GM23338 (cell line): ENCODE results near the gene LPP. TPM values are rescaled to one million over a fixed set of nuclear protein-coding genes. Genes with fewer than 3 reads are reported as not detected.

Experiments
- ATAC-seq: fragments of 200-7000 bp; cut with Tn5 transposase; 3 replicates; pipeline ENCODE4 v1.9.1; 2020
- DNase-seq: peaks from one replicate; pipeline ENCODE4 v3.0.0-alpha.2; 2015; ENCODE audit warnings: low spot score
- H2AFZ ChIP-seq: fragments of 200-600 bp; sonication (generic); 2 replicates; pipeline ENCODE4 v1.8.0; 2016; ENCODE audit warnings: antibody characterized with exemption, mild to moderate bottlenecking, moderate library complexity
- H3F3A ChIP-seq: fragments of 200-600 bp; sonication (generic); replicated peaks from 2 replicates; pipeline ENCODE4 v1.8.0; 2017; ENCODE audit warnings: antibody characterized with exemption, mixed run types, low read depth
- H3K27ac ChIP-seq: fragments of 200-600 bp; sonication (generic); 2 replicates; pipeline ENCODE4 v1.6.1; 2016; ENCODE audit warnings: low read depth
- H3K27me3 ChIP-seq: fragments of 200-600 bp; sonication (generic); 2 replicates; pipeline ENCODE4 v1.8.0; 2016; ENCODE audit warnings: mild to moderate bottlenecking, mixed run types, moderate library complexity; ENCODE audit not compliant: insufficient read depth
- H3K36me3 ChIP-seq: fragments of 200-600 bp; sonication (generic); 2 replicates; pipeline ENCODE4 v1.8.0; 2016; ENCODE audit warnings: mild to moderate bottlenecking; ENCODE audit not compliant: insufficient read depth
- H3K4me1 ChIP-seq: fragments of 200-600 bp; sonication (generic); 2 replicates; pipeline ENCODE4 v1.8.0; 2016; ENCODE audit warnings: mild to moderate bottlenecking, moderate library complexity; ENCODE audit not compliant: insufficient read depth
- H3K4me2 ChIP-seq: fragments of 200-600 bp; sonication (generic); 2 replicates; pipeline ENCODE4 v1.7.1; 2017; ENCODE audit warnings: mixed run types
- H3K4me3 ChIP-seq: fragments of 200-600 bp; sonication (generic); 2 replicates; pipeline ENCODE4 v1.6.1; 2016; ENCODE audit warnings: mixed run types
- H3K79me2 ChIP-seq: fragments of 200-600 bp; sonication (generic); replicated peaks from 2 replicates; pipeline ENCODE4 v1.8.0; 2017; ENCODE audit warnings: mild to moderate bottlenecking; ENCODE audit not compliant: insufficient read depth
- H3K9me2 ChIP-seq: fragments of 200-600 bp; sonication (generic); 2 replicates; pipeline ENCODE4 v1.8.0; 2017; ENCODE audit not compliant: insufficient read depth
- H4K20me1 ChIP-seq: fragments of 200-600 bp; sonication (generic); replicated peaks from 2 replicates; pipeline ENCODE4 v1.8.0; 2017; ENCODE audit warnings: mild to moderate bottlenecking; ENCODE audit not compliant: insufficient read depth
- H3K27ac Mint-ChIP-seq: 2 replicates; pipeline ENCODE4 v1.8.0; 2020; ENCODE audit warnings: inconsistent platforms, mild to moderate bottlenecking, moderate library complexity, mixed read lengths
- H3K27me3 Mint-ChIP-seq: 3 replicates; pipeline ENCODE4 v1.8.0; 2022; ENCODE audit warnings: low read depth, mild to moderate bottlenecking, moderate library complexity, mixed read lengths, inconsistent platforms; ENCODE audit not compliant: insufficient read depth, poor library complexity
- H3K36me3 Mint-ChIP-seq: 3 replicates; pipeline ENCODE4 v1.8.0; 2021; ENCODE audit warnings: low read depth, mild to moderate bottlenecking, inconsistent platforms, moderate library complexity, mixed read lengths
- H3K4me1 Mint-ChIP-seq: 3 replicates; pipeline ENCODE4 v1.8.0; 2020; ENCODE audit warnings: mild to moderate bottlenecking, inconsistent platforms, mixed read lengths
- H3K4me3 Mint-ChIP-seq: 3 replicates; pipeline ENCODE4 v1.8.0; 2021; ENCODE audit warnings: moderate library complexity, mild to moderate bottlenecking, inconsistent platforms, mixed read lengths
- H3K9me3 Mint-ChIP-seq: 3 replicates; pipeline ENCODE4 v1.8.0; 2020; ENCODE audit warnings: moderate library complexity, mild to moderate bottlenecking, inconsistent platforms, mixed read lengths
- CREB1 ChIP-seq: fragments of 250-450 bp; sonication (Bioruptor Pico); IDR thresholded peaks from 2 replicates; pipeline ENCODE4 v1.5.0; 2020; ENCODE audit warnings: low read depth, mild to moderate bottlenecking, moderate library complexity
- ETS1 ChIP-seq: IDR thresholded peaks from 2 replicates; pipeline ENCODE4 v1.6.1; 2016; ENCODE audit warnings: antibody characterized with exemption
- EZH2 ChIP-seq: fragments of 200-600 bp; sonication (generic); IDR thresholded peaks from one replicate; pipeline ENCODE4 v1.8.0; 2017; ENCODE audit warnings: antibody characterized with exemption, mild to moderate bottlenecking, low read depth; ENCODE audit not compliant: unreplicated experiment
- EZH2phosphoT487 ChIP-seq: fragments of 200-600 bp; sonication (generic); IDR thresholded peaks from one replicate; pipeline ENCODE4 v1.8.1; 2018; ENCODE audit warnings: antibody characterized with exemption; ENCODE audit not compliant: unreplicated experiment
- JUNB ChIP-seq: IDR thresholded peaks from one replicate; pipeline ENCODE4 v1.6.1; 2016; ENCODE audit warnings: antibody characterized with exemption; ENCODE audit not compliant: unreplicated experiment
- NANOG ChIP-seq: IDR thresholded peaks from 2 replicates; pipeline ENCODE4 v1.6.1; 2016; ENCODE audit warnings: antibody characterized with exemption, borderline replicate concordance
- POLR2AphosphoS5 ChIP-seq: IDR thresholded peaks from 2 replicates; pipeline ENCODE4 v1.6.1; 2016; ENCODE audit warnings: antibody characterized with exemption, low read depth
- STAT1 ChIP-seq: IDR thresholded peaks from one replicate; pipeline ENCODE4 v1.6.1; 2016; ENCODE audit warnings: antibody characterized with exemption; ENCODE audit not compliant: unreplicated experiment
- ZNF114 ChIP-seq: fragments of 250-450 bp; sonication (Bioruptor Pico); IDR thresholded peaks from 2 replicates; pipeline ENCODE4 v1.5.0; 2020; ENCODE audit warnings: mild to moderate bottlenecking, moderate library complexity
- ZNF331 ChIP-seq: fragments of 250-450 bp; sonication (Bioruptor Pico); IDR thresholded peaks from 2 replicates; pipeline ENCODE4 v1.5.0; 2020; ENCODE audit warnings: low read depth, mild to moderate bottlenecking, moderate library complexity
- polyA plus RNA-seq: library from polyadenylated mRNA; unstranded; fragments of >200 nt; fragmentation: Nextera tagmentation; extraction: Ambion mirVana; gene quantifications from 2 replicates; pipeline ENCODE4 v1.2.1, GENCODE V29; 2016
- total RNA-seq: library from RNA; depleted of rRNA; stranded (reverse); fragments of >200 nt; shearing (Covaris generic); gene quantifications from 2 replicates; pipeline ENCODE4 v1.2.3, GENCODE V29; 2014
- TF ChIP-seq, protein P1 (sequence below), 2 experiments: fragments of 200-600 bp in 1 of 2; sonication (generic) in 1 of 2; conservative IDR thresholded peaks; 2 replicates each; pipeline versions ENCODE4 v1.5.1 to v1.6.1; 2016 to 2017; ENCODE audit warnings: antibody characterized with exemption in 2 of 2, low read depth in 2 of 2, mild to moderate bottlenecking in 2 of 2, moderate library complexity in 1 of 2
- TF ChIP-seq, protein P2 (sequence below): IDR thresholded peaks from one replicate; pipeline ENCODE4 v1.6.1; 2018; ENCODE audit warnings: antibody characterized with exemption; ENCODE audit not compliant: unreplicated experiment
- TF ChIP-seq, protein P3 (sequence below): fragments of 250-450 bp; sonication (Bioruptor Pico); IDR thresholded peaks from 2 replicates; pipeline ENCODE4 v1.5.0; 2020; ENCODE audit warnings: mild to moderate bottlenecking, moderate library complexity

Gene LPP
- total and polyA plus RNA-seq, 2 experiments from 2014 or later = 23.0 to 35.2 TPM

DNA sequence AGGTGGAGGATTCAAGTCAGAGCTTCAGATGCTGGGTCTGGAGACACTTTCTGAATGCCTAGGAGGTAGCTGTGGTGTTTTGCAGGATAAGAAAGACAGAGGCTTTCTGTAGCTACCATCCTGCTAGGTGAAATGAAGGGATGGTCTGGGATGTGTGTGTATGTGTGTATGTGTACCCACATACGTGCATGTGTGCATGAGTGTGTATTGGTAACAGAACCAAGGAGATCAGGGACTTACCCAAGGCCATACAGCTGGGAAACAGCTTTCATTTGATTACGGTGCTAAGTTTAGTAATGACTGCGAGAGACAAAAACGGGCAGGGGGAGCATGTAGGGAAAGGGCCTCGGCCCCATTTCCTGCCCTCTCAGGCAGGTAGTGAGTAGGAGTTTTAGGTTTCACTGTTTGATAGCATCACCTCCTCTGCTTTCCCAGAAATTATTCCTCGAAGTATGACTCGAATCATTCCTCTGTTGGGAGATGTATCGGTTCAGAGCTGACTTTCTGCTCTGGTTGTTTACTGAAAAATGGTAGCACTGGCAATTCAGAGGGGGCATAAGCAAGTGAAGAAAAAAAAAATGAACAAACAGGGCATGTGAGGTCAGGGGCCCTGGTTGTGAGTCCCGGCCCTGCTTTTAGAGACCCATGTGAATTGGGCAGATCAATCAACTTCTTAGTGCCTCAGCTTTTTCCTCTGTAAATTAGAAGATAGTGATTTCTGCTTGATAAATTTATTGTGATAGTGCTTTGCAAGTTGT is 130.7 kb downstream of the LPP start:
- TF ChIP-seq ETS1 (no peak), ZNF114 (no peak), EZH2phosphoT487 (no peak), POLR2AphosphoS5 (no peak), ZNF331 (CRISPR knock-in tag) (no peak), NANOG (no peak), STAT1 (no peak), JUNB (no peak), EZH2 (no peak), CREB1 (no peak)
- TF ChIP-seq, protein P1, sequence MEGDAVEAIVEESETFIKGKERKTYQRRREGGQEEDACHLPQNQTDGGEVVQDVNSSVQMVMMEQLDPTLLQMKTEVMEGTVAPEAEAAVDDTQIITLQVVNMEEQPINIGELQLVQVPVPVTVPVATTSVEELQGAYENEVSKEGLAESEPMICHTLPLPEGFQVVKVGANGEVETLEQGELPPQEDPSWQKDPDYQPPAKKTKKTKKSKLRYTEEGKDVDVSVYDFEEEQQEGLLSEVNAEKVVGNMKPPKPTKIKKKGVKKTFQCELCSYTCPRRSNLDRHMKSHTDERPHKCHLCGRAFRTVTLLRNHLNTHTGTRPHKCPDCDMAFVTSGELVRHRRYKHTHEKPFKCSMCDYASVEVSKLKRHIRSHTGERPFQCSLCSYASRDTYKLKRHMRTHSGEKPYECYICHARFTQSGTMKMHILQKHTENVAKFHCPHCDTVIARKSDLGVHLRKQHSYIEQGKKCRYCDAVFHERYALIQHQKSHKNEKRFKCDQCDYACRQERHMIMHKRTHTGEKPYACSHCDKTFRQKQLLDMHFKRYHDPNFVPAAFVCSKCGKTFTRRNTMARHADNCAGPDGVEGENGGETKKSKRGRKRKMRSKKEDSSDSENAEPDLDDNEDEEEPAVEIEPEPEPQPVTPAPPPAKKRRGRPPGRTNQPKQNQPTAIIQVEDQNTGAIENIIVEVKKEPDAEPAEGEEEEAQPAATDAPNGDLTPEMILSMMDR (conservative IDR thresholded peaks at IDR 0.05; ENCODE audit: low read depth in 2 of 2) = no peak
- TF ChIP-seq, protein P2, sequence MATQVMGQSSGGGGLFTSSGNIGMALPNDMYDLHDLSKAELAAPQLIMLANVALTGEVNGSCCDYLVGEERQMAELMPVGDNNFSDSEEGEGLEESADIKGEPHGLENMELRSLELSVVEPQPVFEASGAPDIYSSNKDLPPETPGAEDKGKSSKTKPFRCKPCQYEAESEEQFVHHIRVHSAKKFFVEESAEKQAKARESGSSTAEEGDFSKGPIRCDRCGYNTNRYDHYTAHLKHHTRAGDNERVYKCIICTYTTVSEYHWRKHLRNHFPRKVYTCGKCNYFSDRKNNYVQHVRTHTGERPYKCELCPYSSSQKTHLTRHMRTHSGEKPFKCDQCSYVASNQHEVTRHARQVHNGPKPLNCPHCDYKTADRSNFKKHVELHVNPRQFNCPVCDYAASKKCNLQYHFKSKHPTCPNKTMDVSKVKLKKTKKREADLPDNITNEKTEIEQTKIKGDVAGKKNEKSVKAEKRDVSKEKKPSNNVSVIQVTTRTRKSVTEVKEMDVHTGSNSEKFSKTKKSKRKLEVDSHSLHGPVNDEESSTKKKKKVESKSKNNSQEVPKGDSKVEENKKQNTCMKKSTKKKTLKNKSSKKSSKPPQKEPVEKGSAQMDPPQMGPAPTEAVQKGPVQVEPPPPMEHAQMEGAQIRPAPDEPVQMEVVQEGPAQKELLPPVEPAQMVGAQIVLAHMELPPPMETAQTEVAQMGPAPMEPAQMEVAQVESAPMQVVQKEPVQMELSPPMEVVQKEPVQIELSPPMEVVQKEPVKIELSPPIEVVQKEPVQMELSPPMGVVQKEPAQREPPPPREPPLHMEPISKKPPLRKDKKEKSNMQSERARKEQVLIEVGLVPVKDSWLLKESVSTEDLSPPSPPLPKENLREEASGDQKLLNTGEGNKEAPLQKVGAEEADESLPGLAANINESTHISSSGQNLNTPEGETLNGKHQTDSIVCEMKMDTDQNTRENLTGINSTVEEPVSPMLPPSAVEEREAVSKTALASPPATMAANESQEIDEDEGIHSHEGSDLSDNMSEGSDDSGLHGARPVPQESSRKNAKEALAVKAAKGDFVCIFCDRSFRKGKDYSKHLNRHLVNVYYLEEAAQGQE = no peak
- TF ChIP-seq, protein P3, sequence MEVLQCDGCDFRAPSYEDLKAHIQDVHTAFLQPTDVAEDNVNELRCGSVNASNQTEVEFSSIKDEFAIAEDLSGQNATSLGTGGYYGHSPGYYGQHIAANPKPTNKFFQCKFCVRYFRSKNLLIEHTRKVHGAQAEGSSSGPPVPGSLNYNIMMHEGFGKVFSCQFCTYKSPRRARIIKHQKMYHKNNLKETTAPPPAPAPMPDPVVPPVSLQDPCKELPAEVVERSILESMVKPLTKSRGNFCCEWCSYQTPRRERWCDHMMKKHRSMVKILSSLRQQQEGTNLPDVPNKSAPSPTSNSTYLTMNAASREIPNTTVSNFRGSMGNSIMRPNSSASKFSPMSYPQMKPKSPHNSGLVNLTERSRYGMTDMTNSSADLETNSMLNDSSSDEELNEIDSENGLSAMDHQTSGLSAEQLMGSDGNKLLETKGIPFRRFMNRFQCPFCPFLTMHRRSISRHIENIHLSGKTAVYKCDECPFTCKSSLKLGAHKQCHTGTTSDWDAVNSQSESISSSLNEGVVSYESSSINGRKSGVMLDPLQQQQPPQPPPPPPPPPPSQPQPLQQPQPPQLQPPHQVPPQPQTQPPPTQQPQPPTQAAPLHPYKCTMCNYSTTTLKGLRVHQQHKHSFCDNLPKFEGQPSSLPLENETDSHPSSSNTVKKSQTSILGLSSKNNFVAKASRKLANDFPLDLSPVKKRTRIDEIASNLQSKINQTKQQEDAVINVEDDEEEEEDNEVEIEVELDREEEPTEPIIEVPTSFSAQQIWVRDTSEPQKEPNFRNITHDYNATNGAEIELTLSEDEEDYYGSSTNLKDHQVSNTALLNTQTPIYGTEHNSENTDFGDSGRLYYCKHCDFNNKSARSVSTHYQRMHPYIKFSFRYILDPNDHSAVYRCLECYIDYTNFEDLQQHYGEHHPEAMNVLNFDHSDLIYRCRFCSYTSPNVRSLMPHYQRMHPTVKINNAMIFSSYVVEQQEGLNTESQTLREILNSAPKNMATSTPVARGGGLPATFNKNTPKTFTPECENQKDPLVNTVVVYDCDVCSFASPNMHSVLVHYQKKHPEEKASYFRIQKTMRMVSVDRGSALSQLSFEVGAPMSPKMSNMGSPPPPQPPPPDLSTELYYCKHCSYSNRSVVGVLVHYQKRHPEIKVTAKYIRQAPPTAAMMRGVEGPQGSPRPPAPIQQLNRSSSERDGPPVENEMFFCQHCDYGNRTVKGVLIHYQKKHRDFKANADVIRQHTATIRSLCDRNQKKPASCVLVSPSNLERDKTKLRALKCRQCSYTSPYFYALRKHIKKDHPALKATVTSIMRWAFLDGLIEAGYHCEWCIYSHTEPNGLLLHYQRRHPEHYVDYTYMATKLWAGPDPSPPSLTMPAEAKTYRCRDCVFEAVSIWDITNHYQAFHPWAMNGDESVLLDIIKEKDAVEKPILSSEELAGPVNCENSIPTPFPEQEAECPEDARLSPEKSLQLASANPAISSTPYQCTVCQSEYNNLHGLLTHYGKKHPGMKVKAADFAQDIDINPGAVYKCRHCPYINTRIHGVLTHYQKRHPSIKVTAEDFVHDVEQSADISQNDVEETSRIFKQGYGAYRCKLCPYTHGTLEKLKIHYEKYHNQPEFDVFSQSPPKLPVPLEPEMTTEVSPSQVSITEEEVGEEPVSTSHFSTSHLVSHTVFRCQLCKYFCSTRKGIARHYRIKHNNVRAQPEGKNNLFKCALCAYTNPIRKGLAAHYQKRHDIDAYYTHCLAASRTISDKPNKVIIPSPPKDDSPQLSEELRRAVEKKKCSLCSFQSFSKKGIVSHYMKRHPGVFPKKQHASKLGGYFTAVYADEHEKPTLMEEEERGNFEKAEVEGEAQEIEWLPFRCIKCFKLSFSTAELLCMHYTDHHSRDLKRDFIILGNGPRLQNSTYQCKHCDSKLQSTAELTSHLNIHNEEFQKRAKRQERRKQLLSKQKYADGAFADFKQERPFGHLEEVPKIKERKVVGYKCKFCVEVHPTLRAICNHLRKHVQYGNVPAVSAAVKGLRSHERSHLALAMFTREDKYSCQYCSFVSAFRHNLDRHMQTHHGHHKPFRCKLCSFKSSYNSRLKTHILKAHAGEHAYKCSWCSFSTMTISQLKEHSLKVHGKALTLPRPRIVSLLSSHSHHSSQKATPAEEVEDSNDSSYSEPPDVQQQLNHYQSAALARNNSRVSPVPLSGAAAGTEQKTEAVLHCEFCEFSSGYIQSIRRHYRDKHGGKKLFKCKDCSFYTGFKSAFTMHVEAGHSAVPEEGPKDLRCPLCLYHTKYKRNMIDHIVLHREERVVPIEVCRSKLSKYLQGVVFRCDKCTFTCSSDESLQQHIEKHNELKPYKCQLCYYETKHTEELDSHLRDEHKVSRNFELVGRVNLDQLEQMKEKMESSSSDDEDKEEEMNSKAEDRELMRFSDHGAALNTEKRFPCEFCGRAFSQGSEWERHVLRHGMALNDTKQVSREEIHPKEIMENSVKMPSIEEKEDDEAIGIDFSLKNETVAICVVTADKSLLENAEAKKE (CRISPR knock-in tag) = no peak
- Histone ChIP-seq H2AFZ (no peak overlapping the region), H3K79me2 (0 out of 2 replicates have a peak, but pooled peaks cover 11% of the 10 kb centered on the region), H3K4me3 (no peak overlapping the region), H3K4me2 (no peak overlapping the region), H3K27ac (no peak overlapping the region), H3K4me1 (peaks cover 12% of the 10 kb centered on the region; the same call in 1 of the 2 replicates), H3K36me3 (no peaks in the 10 kb centered on the region), H4K20me1 (no peaks in the 10 kb centered on the region), H3K27me3 (no peaks in the 10 kb centered on the region), H3K9me2 (no peaks in the 10 kb centered on the region), H3F3A (no peaks in the 10 kb centered on the region)
- no peak overlapping the region for H3K4me3 Mint-ChIP-seq
- DNase-seq (no peak), ATAC-seq (no peak)
- H3K36me3 Mint-ChIP-seq = no peaks in the 10 kb centered on the region
- peaks cover 13% of the 10 kb centered on the region for H3K4me1 Mint-ChIP-seq
- peak overlapping the region; percentile 42; the same call in 1 of the 2 replicates for H3K27ac Mint-ChIP-seq
- no peaks in the 10 kb centered on the region for H3K9me3 Mint-ChIP-seq
- peaks cover 1% of the 10 kb centered on the region for H3K27me3 Mint-ChIP-seq
